ENCODE data around the gene LRRC1.
"Not testable (repeated sequence)": the region's sequence is repeated elsewhere in the genome, so short reads cannot be mapped to it uniquely, and the experiment has no call there.

LRRC1 gene

GRCh38 chr6:53793318-53794136 is 1.3 kb upstream of the LRRC1 start:
- DNase-seq: peak; percentile 79

- DNase-seq: peak; percentile 82
Measured at GRCh38 chr6:53794137-53794719, 577 bp upstream of the LRRC1 start.

GRCh38 chr6:53795340-53795701 is 516 bp downstream of the LRRC1 start:
- DNase-seq: no peak

- DNase-seq: no peak
Measured at GRCh38 chr6:53795702-53796450, 1.1 kb downstream of the LRRC1 start.

GRCh38 chr6:53796451-53796780 is 1.6 kb downstream of the LRRC1 start:
- no peak for DNase-seq

GRCh38 chr6:53796791-53797190 is 2.0 kb downstream of the LRRC1 start:
- DNase-seq: no peak

- DNase-seq: no peak
Measured at GRCh38 chr6:53797304-53797703, 2.5 kb downstream of the LRRC1 start.

- no peak for DNase-seq
Measured at GRCh38 chr6:53799340-53799739, 4.5 kb downstream of the LRRC1 start.

GRCh38 chr6:53801022-53801421 is 6.2 kb downstream of the LRRC1 start:
- DNase-seq: no peak

GRCh38 chr6:53802582-53802981 is 7.8 kb downstream of the LRRC1 start:
- no peak for DNase-seq

- no peak for DNase-seq
Measured at GRCh38 chr6:53803081-53803860, 8.5 kb downstream of the LRRC1 start.

GRCh38 chr6:53805016-53805415 is 10.2 kb downstream of the LRRC1 start:
- no peak for DNase-seq

- no peak for DNase-seq
Measured at GRCh38 chr6:53805725-53806124, 10.9 kb downstream of the LRRC1 start.

GRCh38 chr6:53807606-53808005 is 12.8 kb downstream of the LRRC1 start:
- DNase-seq: not testable (repeated sequence)

GRCh38 chr6:53808302-53808881 is 13.6 kb downstream of the LRRC1 start:
- no peak for DNase-seq

- DNase-seq: no peak
Measured at GRCh38 chr6:53809691-53810090, 14.9 kb downstream of the LRRC1 start.

GRCh38 chr6:53811082-53811481 is 16.3 kb downstream of the LRRC1 start:
- peak; percentile 85 for DNase-seq

- no peak for DNase-seq
Measured at GRCh38 chr6:53811746-53812145, 16.9 kb downstream of the LRRC1 start.

GRCh38 chr6:53813096-53813495 is 18.3 kb downstream of the LRRC1 start:
- no peak for DNase-seq

- no peak for DNase-seq
Measured at GRCh38 chr6:53813801-53814200, 19.0 kb downstream of the LRRC1 start.

GRCh38 chr6:53814353-53814752 is 19.5 kb downstream of the LRRC1 start:
- no peak for DNase-seq

GRCh38 chr6:53815381-53816119 is 20.7 kb downstream of the LRRC1 start:
- no peak for DNase-seq
